K562 (cell line): Measurements from ENCODE around the gene PRM2. TPM values are rescaled to one million over a fixed set of nuclear protein-coding genes. Genes with fewer than 3 reads are reported as not detected.
A peak's percentile ranks its signal among the peaks of the same experiment; 100 is the strongest.

Experiments used
- ATAC-seq: fragments of 200-7000 bp; cut with Tn5 transposase; 3 replicates; pipeline ENCODE4 v1.9.1; 2020; ENCODE audit warnings: moderate library complexity
- BruUV-seq: library from RNA; stranded (reverse); fragments of 400-500 nt; replicated peaks from 2 replicates; lab custom pipeline; 2021; lab: Mats Ljungman, UMichigan
- CTCF ChIA-PET: fragments of 300-600 bp; formaldehyde crosslinking; extraction: SDS; loops from one replicate; lab custom pipeline; 2021; ENCODE audit warnings: low intra/inter-chr PET ratio; lab: Yijun Ruan, JAX
- POLR2A ChIA-PET: fragments of 300-600, 350-650 bp; sonication (Branson Sonifier 250); formaldehyde crosslinking; extraction: SDS; loops from one replicate; lab custom pipeline; 2021; ENCODE audit warnings: antibody characterized with exemption, inconsistent platforms; lab: Yijun Ruan, JAX
- DNase-seq, 4 experiments: peaks; one replicate each; pipeline versions ENCODE4 v3.0.0 to v3.0.0-alpha.2; 2011 to 2018; ENCODE audit warnings: low spot score in 3 of 4, mixed read lengths in 3 of 4; ENCODE audit errors: extremely low read depth in 1 of 4
- FAIRE-seq: peaks from 2 replicates; lab custom pipeline; 2011; peaks lifted over from hg19 to GRCh38; lab: Jason Lieb, UNC
- H2AFZ ChIP-seq: 2 replicates; pipeline ENCODE4 v1.6.0; 2011; ENCODE audit warnings: low read depth, low read length, control low read depth, inconsistent platforms
- H3K27ac ChIP-seq: fragments of 200-600 bp; 3 replicates; pipeline ENCODE4 v1.8.0; 2011; ENCODE audit warnings: low read depth, mild to moderate bottlenecking, control low read depth, inconsistent platforms, low read length, moderate library complexity, mixed read lengths; ENCODE audit errors: extremely low read depth
- H3K27me3 ChIP-seq, 2 experiments: fragments of 300-600 bp in 1 of 2; 2 replicates in 1 of 2; 3 replicates in 1 of 2; pipeline versions ENCODE4 v1.6.0 to v1.8.0; 2011; ENCODE audit warnings: inconsistent platforms in 2 of 2, low read length in 2 of 2, mild to moderate bottlenecking in 1 of 2, mixed read lengths in 1 of 2, moderate library complexity in 1 of 2; ENCODE audit not compliant: control insufficient read depth in 2 of 2, insufficient read depth in 2 of 2
- H3K36me3 ChIP-seq: fragments of 300-600 bp; 3 replicates; pipeline ENCODE4 v1.8.0; 2011; ENCODE audit warnings: mild to moderate bottlenecking, low read length, inconsistent platforms; ENCODE audit not compliant: control insufficient read depth, insufficient read depth
- H3K4me1 ChIP-seq, 2 experiments: fragments of 200-600 bp in 1 of 2; replicated peaks in 1 of 2; 2 replicates in 1 of 2; 3 replicates in 1 of 2; pipeline versions ENCODE4 v1.5.1 to v1.8.0; 2011; ENCODE audit warnings: inconsistent platforms in 2 of 2, low read length in 2 of 2, mild to moderate bottlenecking in 1 of 2, mixed read lengths in 1 of 2, moderate library complexity in 1 of 2; ENCODE audit not compliant: control insufficient read depth in 2 of 2, insufficient read depth in 2 of 2
- H3K4me2 ChIP-seq: 2 replicates; pipeline ENCODE4 v1.6.1; 2011; ENCODE audit warnings: low read length, control low read depth, inconsistent platforms, mixed read lengths; ENCODE audit not compliant: insufficient read depth
- H3K4me3 ChIP-seq: fragments of 200-600 bp; sonication (generic), shearing (Covaris generic); 2 replicates; pipeline ENCODE4 v1.5.1; 2016; ENCODE audit warnings: control low read depth, inconsistent platforms
- H3K79me2 ChIP-seq: fragments of 200-600 bp; 3 replicates; pipeline ENCODE4 v1.8.0; 2011; ENCODE audit warnings: low read length, inconsistent platforms; ENCODE audit not compliant: control insufficient read depth, insufficient read depth
- H3K9ac ChIP-seq, 2 experiments: 2 replicates each; pipeline versions ENCODE4 v1.6.0 to v1.6.1; 2011; ENCODE audit warnings: low read depth in 2 of 2, low read length in 2 of 2, control low read depth in 1 of 2, inconsistent platforms in 1 of 2, mild to moderate bottlenecking in 1 of 2, mixed read lengths in 1 of 2; ENCODE audit not compliant: insufficient read depth in 1 of 2
- H3K9me1 ChIP-seq: one replicate; pipeline ENCODE4 v1.6.0; 2011; ENCODE audit warnings: inconsistent platforms, mild to moderate bottlenecking, low read length, moderate library complexity; ENCODE audit not compliant: control insufficient read depth, insufficient read depth
- H3K9me3 ChIP-seq: replicated peaks from 2 replicates; pipeline ENCODE4 v1.5.1; 2011; ENCODE audit warnings: low read depth, low read length, inconsistent platforms; ENCODE audit not compliant: control insufficient read depth, insufficient read depth
- H4K20me1 ChIP-seq: replicated peaks from 2 replicates; pipeline ENCODE4 v1.6.1; 2011; ENCODE audit warnings: low read length, inconsistent platforms, mixed read lengths; ENCODE audit not compliant: control insufficient read depth, insufficient read depth
- KDM5B ChIP-seq: fragments of 200-600 bp; sonication (generic); IDR thresholded peaks from 2 replicates; pipeline ENCODE4 v1.6.1; 2012; ENCODE audit warnings: low read depth, mild to moderate bottlenecking, moderate library complexity, low read length, control low read depth, inconsistent platforms; ENCODE audit not compliant: insufficient replicate concordance
- PHF8 ChIP-seq: fragments of 200-600 bp; sonication (generic); IDR thresholded peaks from 2 replicates; pipeline ENCODE4 v1.6.1; 2012; ENCODE audit warnings: mixed run types, mild to moderate bottlenecking, inconsistent platforms, low read length, moderate library complexity, borderline replicate concordance
- POLR2B ChIP-seq: fragments of 450-650 bp; IDR thresholded peaks from 2 replicates; pipeline ENCODE4 v1.6.1; 2018; ENCODE audit warnings: low read depth; ENCODE audit not compliant: partially characterized antibody
- SNIP1 ChIP-seq: fragments of 450-650 bp; IDR thresholded peaks from 2 replicates; pipeline ENCODE4 v1.7.1; 2017; ENCODE audit warnings: low read depth, mild to moderate bottlenecking
- SP1 ChIP-seq: sonication (generic); formaldehyde crosslinking; IDR thresholded peaks from 2 replicates; pipeline ENCODE4 v1.8.1; 2022; ENCODE audit warnings: mild to moderate bottlenecking, missing genetic modification reagents
- TAF15 ChIP-seq: fragments of 200-400 bp; formaldehyde crosslinking; IDR thresholded peaks from 2 replicates; pipeline ENCODE4 v1.6.1; 2017; ENCODE audit warnings: mild to moderate bottlenecking, low read depth, low read length, moderate library complexity
- TCFL5 ChIP-seq: fragments of 250-450 bp; sonication (Bioruptor Pico); conservative IDR thresholded peaks from 2 replicates; pipeline ENCODE4 v1.6.1; 2021; ENCODE audit warnings: mild to moderate bottlenecking, moderate library complexity, matching md5 sums
- WGBS: fragments of 100-300 bp; shearing (Covaris generic); methylation state at CpG from one replicate; pipeline ENCODE4 v1.1.6; 2016; ENCODE audit warnings: low coverage, mixed read lengths; ENCODE audit not compliant: insufficient coverage; ENCODE audit errors: missing lambda C conversion rate; 5-methylcytosine and 5-hydroxymethylcytosine counted together
- in situ Hi-C: fragments of 300-500 bp; cut with MboI; formaldehyde crosslinking; loops from 4 replicates; pipeline ENCODE4 v1.15.0; 2018; ENCODE audit warnings: inconsistent platforms, mixed read lengths
- intact Hi-C: fragments of 100-400 bp; cut with micrococcal nuclease; formaldehyde crosslinking; loops from 2 replicates; pipeline ENCODE4 v1.14.2; 2022
- polyA plus RNA-seq, 8 experiments: library from polyadenylated mRNA; depleted of rRNA in 4 of 8; stranded (reverse) in 5 of 8; unstranded in 3 of 8; fragments of >200 nt; fragmentation: Nextera tagmentation in 2 of 8; fragmentation: Illumina TruSeq in 1 of 8; extraction: Ambion mirVana in 2 of 8; extraction: Trizol in 1 of 8; gene quantifications; 2 replicates each; pipeline versions ENCODE4 v1.2.1 to v1.2.3, GENCODE V29; 2011 to 2014; ENCODE audit warnings: inconsistent platforms in 1 of 8, missing spikeins in 1 of 8
- total RNA-seq, 7 experiments: library from RNA; depleted of rRNA in 6 of 7; stranded (reverse); fragments of >200 nt in 6 of 7; fragmentation: Illumina TruSeq in 2 of 7; extraction: Trizol in 2 of 7; gene quantifications; 2 replicates each; pipeline versions ENCODE4 v1.2.1 to v1.2.3, GENCODE V29; 2011 to 2021; ENCODE audit warnings: low replicate concordance in 1 of 7
- TF ChIP-seq, protein P1 (sequence below): sonication (generic); formaldehyde crosslinking; IDR thresholded peaks from 2 replicates; pipeline ENCODE4 v1.8.1; 2023; ENCODE audit warnings: mild to moderate bottlenecking, missing genetic modification reagents
- TF ChIP-seq, protein P2 (sequence below), 2 experiments: fragments of 450-650 bp; IDR thresholded peaks; 2 replicates each; pipeline ENCODE4 v1.6.1; 2016

PRM2 gene
- total and polyA plus RNA-seq, 9 of the 15 experiments (the other 6 are each of a cell fraction or from before 2014, with no cell fraction given): not detected

DNA sequence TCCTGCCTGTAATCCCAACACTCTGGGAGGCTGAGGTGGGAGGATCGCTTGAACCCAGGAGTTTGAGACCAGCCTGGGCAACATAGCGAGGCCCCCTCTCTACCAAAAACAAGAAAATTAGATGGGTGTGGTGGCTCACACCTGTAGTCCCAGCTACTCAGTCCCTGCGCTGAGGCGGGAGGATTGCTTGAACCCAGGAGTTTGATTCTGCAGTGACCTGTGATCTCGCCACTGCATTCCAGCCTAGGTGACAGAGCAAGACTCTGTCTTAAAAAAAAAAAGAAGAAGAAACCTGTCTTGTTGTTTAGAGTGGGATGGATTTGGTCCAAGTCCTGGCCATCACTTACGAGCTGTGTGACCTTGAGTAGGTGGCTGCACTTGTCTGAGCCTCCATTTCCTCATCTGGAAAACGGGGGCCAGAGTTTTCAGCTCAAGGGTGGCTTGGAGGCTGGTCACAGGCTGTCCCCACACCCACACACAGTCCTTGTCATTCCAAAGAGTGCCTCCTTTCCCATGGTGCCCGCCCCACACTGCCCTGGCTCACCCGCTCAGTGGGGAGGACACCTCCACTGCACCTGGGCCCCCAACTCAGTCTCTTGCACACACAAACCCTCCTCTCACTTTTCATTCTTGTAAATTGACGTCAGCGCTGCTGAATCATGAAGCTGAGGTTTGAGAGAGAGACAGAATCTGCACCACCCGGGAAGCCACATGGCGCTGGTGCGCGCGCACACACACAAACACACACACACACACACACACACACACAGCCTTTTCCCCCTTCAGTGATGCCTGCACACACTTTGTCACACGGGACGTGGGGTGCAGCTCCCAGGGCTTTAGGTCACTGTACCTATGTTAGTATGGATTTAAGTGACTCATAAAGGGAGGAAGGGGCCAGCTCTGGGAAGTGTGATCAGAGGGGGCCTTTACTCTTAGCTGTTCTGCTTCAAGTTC, 24.5 kb downstream of the PRM2 start (continued):
- TF ChIP-seq TAF15: no peak
- no peak for TF ChIP-seq TCFL5 (CRISPR knock-in tag)
- TF ChIP-seq SP1 (CRISPR knock-in tag): no peak

DNA sequence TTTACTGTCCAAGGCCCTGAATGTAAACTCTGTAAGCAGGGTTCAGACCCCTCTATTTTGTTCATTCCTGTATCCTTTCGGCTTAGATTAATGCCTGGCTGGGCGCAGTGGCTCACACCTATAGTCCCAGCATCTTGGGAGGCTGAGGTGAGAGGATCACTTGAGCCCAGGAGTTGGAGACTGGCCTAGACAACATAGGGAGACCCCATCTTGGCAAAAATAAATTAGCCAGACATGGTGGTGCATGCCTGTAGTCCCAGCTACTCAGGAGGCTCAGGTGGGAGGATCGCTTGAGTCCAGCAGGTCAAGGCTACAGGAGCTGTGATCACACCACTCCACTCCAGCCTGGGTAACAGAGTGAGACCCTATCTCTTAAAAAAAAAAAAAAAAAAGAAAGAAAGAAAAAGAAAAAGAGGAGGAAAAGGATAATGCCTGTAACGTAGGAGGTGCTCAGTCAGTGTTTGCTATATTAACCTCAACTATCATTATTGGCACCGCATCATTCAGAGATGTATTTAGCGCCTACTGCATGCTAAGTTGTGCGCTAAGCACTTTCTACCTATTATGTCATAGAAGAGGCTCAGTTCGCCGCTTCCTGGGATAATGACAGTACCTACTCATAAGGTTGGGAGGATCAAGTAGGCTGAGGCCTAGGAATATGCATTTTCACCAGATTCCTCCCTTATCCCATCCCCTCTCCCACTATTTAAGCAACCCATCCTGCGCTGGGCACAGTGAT, 25.3 kb downstream of the PRM2 start:
- WGBS: 90% methylated on average over 10 of the region's 10 CpGs
- FAIRE-seq (no peak), DNase-seq (no peak), ATAC-seq (no peak)
- Histone ChIP-seq H3K9me1 (no peaks in the 10 kb centered on the region), H3K9ac (no peak overlapping the region), H3K79me2 (peaks cover 33% of the 10 kb centered on the region), H3K4me1 (peaks cover 30 to 38% of the 10 kb centered on the region in 2 experiments; a peak in 4 of 5 replicates), H3K27me3 (no peaks in the 10 kb centered on the region), H3K36me3 (peaks cover 25% of the 10 kb centered on the region; the same call in 1 of the 3 replicates), H2AFZ (no peak overlapping the region), H4K20me1 (no peaks in the 10 kb centered on the region; the same call in 1 of the 2 replicates), H3K4me2 (no peak overlapping the region), H3K27ac (no peak overlapping the region), H3K4me3 (no peak overlapping the region), H3K9me3 (no peaks in the 10 kb centered on the region)
- POLR2A ChIA-PET: interaction anchor here (0.7 to 2.1 kb wide), 6 partner anchors 8 to 279 kb away, joined by 3 to 9 read pairs (median 4); no protein-coding TSS in a partner anchor
- TF ChIP-seq PHF8 (no peak), KDM5B (peak; percentile 5), SNIP1 (no peak), POLR2B (peak; percentile 17)
- TF ChIP-seq, protein P1, sequence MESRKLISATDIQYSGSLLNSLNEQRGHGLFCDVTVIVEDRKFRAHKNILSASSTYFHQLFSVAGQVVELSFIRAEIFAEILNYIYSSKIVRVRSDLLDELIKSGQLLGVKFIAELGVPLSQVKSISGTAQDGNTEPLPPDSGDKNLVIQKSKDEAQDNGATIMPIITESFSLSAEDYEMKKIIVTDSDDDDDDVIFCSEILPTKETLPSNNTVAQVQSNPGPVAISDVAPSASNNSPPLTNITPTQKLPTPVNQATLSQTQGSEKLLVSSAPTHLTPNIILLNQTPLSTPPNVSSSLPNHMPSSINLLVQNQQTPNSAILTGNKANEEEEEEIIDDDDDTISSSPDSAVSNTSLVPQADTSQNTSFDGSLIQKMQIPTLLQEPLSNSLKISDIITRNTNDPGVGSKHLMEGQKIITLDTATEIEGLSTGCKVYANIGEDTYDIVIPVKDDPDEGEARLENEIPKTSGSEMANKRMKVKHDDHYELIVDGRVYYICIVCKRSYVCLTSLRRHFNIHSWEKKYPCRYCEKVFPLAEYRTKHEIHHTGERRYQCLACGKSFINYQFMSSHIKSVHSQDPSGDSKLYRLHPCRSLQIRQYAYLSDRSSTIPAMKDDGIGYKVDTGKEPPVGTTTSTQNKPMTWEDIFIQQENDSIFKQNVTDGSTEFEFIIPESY (CRISPR knock-in tag): peak; percentile 94
- TF ChIP-seq, protein P2, sequence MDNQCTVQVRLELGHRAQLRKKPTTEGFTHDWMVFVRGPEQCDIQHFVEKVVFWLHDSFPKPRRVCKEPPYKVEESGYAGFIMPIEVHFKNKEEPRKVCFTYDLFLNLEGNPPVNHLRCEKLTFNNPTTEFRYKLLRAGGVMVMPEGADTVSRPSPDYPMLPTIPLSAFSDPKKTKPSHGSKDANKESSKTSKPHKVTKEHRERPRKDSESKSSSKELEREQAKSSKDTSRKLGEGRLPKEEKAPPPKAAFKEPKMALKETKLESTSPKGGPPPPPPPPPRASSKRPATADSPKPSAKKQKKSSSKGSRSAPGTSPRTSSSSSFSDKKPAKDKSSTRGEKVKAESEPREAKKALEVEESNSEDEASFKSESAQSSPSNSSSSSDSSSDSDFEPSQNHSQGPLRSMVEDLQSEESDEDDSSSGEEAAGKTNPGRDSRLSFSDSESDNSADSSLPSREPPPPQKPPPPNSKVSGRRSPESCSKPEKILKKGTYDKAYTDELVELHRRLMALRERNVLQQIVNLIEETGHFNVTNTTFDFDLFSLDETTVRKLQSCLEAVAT (IDR thresholded peaks at IDR 0.05): 0 out of 4 replicates have a peak, but pooled peaks of 1 of the 2 experiments have one; percentile 50
- intact Hi-C loops: loop anchor here (10.0 kb wide), 2 partner anchors 46 to 116 kb away; no protein-coding TSS in a partner anchor
- BruUV-seq: no TSS peak
- CTCF ChIA-PET: no interaction called here
- in situ Hi-C loops: no loop called here
